Measurements from ENCODE around the gene DNAJB7. TPM values are rescaled to one million over a fixed set of nuclear protein-coding genes. Genes with fewer than 3 reads are reported as not detected.

Gene DNAJB7
- total and polyA plus RNA-seq, 10 of the 15 experiments (the other 5 are each of a cell fraction or from before 2014, with no cell fraction given), result 0.03 to 0.70 (median 0.29) TPM; not detected in 6

DNA sequence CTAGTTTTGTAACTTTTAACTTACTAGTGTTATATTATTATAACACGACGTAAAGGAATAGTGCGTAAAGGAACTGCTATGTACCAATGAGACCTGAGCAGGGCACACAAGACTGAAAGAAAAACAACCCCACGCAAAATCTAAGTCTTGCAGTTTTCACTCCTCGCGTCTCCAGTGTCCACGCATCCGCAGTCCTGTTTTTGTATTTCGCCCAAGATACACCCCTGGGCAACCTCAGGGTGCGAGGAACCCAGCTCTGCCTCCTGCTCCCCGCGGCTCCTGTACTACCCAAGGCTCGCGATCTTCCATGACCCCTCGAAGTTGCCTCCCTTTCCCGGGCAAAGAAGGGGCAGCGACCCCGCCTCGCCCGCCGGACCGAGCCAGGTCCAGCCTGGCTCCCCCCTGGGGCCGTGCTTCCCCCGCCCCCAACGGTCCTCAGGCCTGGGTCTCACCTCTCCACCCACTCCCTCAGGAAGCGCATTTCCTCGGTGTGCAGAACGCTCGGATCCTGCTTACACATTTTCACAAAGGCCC is 5.9 kb downstream of the DNAJB7 start (continued):
- TF ChIP-seq SPI1 (IDR thresholded peaks at IDR 0.05; ENCODE audit: borderline replicate concordance, insufficient read depth, low read depth, low read length), result no peak
- TF ChIP-seq, protein P1, sequence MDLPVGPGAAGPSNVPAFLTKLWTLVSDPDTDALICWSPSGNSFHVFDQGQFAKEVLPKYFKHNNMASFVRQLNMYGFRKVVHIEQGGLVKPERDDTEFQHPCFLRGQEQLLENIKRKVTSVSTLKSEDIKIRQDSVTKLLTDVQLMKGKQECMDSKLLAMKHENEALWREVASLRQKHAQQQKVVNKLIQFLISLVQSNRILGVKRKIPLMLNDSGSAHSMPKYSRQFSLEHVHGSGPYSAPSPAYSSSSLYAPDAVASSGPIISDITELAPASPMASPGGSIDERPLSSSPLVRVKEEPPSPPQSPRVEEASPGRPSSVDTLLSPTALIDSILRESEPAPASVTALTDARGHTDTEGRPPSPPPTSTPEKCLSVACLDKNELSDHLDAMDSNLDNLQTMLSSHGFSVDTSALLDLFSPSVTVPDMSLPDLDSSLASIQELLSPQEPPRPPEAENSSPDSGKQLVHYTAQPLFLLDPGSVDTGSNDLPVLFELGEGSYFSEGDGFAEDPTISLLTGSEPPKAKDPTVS (IDR thresholded peaks at IDR 0.05; ENCODE audit: low read depth, low read length), result no peak
- TF ChIP-seq, protein P2, sequence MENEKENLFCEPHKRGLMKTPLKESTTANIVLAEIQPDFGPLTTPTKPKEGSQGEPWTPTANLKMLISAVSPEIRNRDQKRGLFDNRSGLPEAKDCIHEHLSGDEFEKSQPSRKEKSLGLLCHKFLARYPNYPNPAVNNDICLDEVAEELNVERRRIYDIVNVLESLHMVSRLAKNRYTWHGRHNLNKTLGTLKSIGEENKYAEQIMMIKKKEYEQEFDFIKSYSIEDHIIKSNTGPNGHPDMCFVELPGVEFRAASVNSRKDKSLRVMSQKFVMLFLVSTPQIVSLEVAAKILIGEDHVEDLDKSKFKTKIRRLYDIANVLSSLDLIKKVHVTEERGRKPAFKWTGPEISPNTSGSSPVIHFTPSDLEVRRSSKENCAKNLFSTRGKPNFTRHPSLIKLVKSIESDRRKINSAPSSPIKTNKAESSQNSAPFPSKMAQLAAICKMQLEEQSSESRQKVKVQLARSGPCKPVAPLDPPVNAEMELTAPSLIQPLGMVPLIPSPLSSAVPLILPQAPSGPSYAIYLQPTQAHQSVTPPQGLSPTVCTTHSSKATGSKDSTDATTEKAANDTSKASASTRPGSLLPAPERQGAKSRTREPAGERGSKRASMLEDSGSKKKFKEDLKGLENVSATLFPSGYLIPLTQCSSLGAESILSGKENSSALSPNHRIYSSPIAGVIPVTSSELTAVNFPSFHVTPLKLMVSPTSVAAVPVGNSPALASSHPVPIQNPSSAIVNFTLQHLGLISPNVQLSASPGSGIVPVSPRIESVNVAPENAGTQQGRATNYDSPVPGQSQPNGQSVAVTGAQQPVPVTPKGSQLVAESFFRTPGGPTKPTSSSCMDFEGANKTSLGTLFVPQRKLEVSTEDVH (IDR thresholded peaks at IDR 0.05; ENCODE audit: low read depth, partially characterized antibody), result no peak
- TF ChIP-seq, protein P3, sequence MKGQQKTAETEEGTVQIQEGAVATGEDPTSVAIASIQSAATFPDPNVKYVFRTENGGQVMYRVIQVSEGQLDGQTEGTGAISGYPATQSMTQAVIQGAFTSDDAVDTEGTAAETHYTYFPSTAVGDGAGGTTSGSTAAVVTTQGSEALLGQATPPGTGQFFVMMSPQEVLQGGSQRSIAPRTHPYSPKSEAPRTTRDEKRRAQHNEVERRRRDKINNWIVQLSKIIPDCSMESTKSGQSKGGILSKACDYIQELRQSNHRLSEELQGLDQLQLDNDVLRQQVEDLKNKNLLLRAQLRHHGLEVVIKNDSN (IDR thresholded peaks at IDR 0.05; ENCODE audit: borderline replicate concordance, extremely low read length, insufficient read depth, low read depth, low read length), result no peak
- TF ChIP-seq, protein P4, sequence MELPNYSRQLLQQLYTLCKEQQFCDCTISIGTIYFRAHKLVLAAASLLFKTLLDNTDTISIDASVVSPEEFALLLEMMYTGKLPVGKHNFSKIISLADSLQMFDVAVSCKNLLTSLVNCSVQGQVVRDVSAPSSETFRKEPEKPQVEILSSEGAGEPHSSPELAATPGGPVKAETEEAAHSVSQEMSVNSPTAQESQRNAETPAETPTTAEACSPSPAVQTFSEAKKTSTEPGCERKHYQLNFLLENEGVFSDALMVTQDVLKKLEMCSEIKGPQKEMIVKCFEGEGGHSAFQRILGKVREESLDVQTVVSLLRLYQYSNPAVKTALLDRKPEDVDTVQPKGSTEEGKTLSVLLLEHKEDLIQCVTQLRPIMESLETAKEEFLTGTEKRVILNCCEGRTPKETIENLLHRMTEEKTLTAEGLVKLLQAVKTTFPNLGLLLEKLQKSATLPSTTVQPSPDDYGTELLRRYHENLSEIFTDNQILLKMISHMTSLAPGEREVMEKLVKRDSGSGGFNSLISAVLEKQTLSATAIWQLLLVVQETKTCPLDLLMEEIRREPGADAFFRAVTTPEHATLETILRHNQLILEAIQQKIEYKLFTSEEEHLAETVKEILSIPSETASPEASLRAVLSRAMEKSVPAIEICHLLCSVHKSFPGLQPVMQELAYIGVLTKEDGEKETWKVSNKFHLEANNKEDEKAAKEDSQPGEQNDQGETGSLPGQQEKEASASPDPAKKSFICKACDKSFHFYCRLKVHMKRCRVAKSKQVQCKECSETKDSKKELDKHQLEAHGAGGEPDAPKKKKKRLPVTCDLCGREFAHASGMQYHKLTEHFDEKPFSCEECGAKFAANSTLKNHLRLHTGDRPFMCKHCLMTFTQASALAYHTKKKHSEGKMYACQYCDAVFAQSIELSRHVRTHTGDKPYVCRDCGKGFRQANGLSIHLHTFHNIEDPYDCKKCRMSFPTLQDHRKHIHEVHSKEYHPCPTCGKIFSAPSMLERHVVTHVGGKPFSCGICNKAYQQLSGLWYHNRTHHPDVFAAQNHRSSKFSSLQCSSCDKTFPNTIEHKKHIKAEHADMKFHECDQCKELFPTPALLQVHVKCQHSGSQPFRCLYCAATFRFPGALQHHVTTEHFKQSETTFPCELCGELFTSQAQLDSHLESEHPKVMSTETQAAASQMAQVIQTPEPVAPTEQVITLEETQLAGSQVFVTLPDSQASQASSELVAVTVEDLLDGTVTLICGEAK (IDR thresholded peaks at IDR 0.05; ENCODE audit: borderline replicate concordance), result no peak
- no peak for TF ChIP-seq ZNF217 (IDR thresholded peaks at IDR 0.05)
- no peak for TF ChIP-seq FOXK2 (IDR thresholded peaks at IDR 0.05)
- TF ChIP-seq POLR2AphosphoS5 (IDR thresholded peaks at IDR 0.05; ENCODE audit: low read length), result no peak
- TF ChIP-seq, protein P5, sequence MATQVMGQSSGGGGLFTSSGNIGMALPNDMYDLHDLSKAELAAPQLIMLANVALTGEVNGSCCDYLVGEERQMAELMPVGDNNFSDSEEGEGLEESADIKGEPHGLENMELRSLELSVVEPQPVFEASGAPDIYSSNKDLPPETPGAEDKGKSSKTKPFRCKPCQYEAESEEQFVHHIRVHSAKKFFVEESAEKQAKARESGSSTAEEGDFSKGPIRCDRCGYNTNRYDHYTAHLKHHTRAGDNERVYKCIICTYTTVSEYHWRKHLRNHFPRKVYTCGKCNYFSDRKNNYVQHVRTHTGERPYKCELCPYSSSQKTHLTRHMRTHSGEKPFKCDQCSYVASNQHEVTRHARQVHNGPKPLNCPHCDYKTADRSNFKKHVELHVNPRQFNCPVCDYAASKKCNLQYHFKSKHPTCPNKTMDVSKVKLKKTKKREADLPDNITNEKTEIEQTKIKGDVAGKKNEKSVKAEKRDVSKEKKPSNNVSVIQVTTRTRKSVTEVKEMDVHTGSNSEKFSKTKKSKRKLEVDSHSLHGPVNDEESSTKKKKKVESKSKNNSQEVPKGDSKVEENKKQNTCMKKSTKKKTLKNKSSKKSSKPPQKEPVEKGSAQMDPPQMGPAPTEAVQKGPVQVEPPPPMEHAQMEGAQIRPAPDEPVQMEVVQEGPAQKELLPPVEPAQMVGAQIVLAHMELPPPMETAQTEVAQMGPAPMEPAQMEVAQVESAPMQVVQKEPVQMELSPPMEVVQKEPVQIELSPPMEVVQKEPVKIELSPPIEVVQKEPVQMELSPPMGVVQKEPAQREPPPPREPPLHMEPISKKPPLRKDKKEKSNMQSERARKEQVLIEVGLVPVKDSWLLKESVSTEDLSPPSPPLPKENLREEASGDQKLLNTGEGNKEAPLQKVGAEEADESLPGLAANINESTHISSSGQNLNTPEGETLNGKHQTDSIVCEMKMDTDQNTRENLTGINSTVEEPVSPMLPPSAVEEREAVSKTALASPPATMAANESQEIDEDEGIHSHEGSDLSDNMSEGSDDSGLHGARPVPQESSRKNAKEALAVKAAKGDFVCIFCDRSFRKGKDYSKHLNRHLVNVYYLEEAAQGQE (IDR thresholded peaks at IDR 0.05; ENCODE audit: low read depth, low read length), result no peak
- TF ChIP-seq RBBP5 (conservative IDR thresholded peaks at IDR 0.05), result no peak
- TF ChIP-seq SMARCA5 (IDR thresholded peaks at IDR 0.05), result no peak
- TF ChIP-seq, protein P6, sequence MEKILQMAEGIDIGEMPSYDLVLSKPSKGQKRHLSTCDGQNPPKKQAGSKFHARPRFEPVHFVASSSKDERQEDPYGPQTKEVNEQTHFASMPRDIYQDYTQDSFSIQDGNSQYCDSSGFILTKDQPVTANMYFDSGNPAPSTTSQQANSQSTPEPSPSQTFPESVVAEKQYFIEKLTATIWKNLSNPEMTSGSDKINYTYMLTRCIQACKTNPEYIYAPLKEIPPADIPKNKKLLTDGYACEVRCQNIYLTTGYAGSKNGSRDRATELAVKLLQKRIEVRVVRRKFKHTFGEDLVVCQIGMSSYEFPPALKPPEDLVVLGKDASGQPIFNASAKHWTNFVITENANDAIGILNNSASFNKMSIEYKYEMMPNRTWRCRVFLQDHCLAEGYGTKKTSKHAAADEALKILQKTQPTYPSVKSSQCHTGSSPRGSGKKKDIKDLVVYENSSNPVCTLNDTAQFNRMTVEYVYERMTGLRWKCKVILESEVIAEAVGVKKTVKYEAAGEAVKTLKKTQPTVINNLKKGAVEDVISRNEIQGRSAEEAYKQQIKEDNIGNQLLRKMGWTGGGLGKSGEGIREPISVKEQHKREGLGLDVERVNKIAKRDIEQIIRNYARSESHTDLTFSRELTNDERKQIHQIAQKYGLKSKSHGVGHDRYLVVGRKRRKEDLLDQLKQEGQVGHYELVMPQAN (conservative IDR thresholded peaks at IDR 0.05), result no peak
- TF ChIP-seq BHLHE40 (IDR thresholded peaks at IDR 0.05; ENCODE audit: borderline replicate concordance in 1 of 2, low read depth in 2 of 2, low read length in 1 of 2), result no peak
